Chondrocyte (in vitro differentiated cells): Measurements from ENCODE around the gene PI4KA. TPM values are rescaled to one million over a fixed set of nuclear protein-coding genes. Genes with fewer than 3 reads are reported as not detected.
"Not testable (repeated sequence)": the region's sequence is repeated elsewhere in the genome, so short reads cannot be mapped to it uniquely, and the experiment has no call there.

Source experiments
- DNase-seq: peaks from one replicate; pipeline ENCODE4 v3.0.0; 2021; ENCODE audit warnings: mixed read lengths, low spot score
- H3K27ac Mint-ChIP-seq: one replicate; pipeline ENCODE4 v1.8.0; 2021; ENCODE audit warnings: mild to moderate bottlenecking, moderate library complexity, mixed read lengths; ENCODE audit not compliant: unreplicated experiment
- H3K27me3 Mint-ChIP-seq: 2 replicates; pipeline ENCODE4 v1.8.0; 2021; ENCODE audit warnings: low read depth, mixed read lengths
- H3K36me3 Mint-ChIP-seq: 2 replicates; pipeline ENCODE4 v1.8.0; 2021; ENCODE audit warnings: low read depth, mixed read lengths
- H3K4me1 Mint-ChIP-seq: 2 replicates; pipeline ENCODE4 v1.8.0; 2021; ENCODE audit warnings: low read depth, mild to moderate bottlenecking, mixed read lengths
- H3K4me3 Mint-ChIP-seq: one replicate; pipeline ENCODE4 v1.8.0; 2021; ENCODE audit warnings: mild to moderate bottlenecking, moderate library complexity, mixed read lengths; ENCODE audit not compliant: unreplicated experiment
- H3K9me3 Mint-ChIP-seq: 2 replicates; pipeline ENCODE4 v1.8.0; 2021; ENCODE audit warnings: low read depth, mixed read lengths
- CTCF ChIP-seq: fragments of 200-600 bp; sonication (generic); IDR thresholded peaks from 2 replicates; pipeline ENCODE4 v1.5.0; 2021; ENCODE audit warnings: antibody characterized with exemption, mild to moderate bottlenecking, moderate library complexity
- total RNA-seq: library from RNA; stranded (reverse); gene quantifications from 3 replicates; pipeline ENCODE4 v1.2.1, GENCODE V29; 2021

Gene PI4KA
- total RNA-seq, 1 donor from 2014 or later: 68.3 TPM

GRCh38 chr22:20690586-20691317, 167.9 kb downstream of the PI4KA start:
- not testable (repeated sequence) for H3K4me3 Mint-ChIP-seq, DNase-seq, H3K9me3 Mint-ChIP-seq, H3K36me3 Mint-ChIP-seq, H3K4me1 Mint-ChIP-seq, H3K27me3 Mint-ChIP-seq, H3K27ac Mint-ChIP-seq

- H3K9me3 Mint-ChIP-seq, H3K4me1 Mint-ChIP-seq, H3K27ac Mint-ChIP-seq, H3K4me3 Mint-ChIP-seq, H3K36me3 Mint-ChIP-seq, H3K27me3 Mint-ChIP-seq, DNase-seq: not testable (repeated sequence)
Observed at GRCh38 chr22:20687356-20688172, 171.0 kb downstream of the PI4KA start.

GRCh38 chr22:20685764-20686163, 172.8 kb downstream of the PI4KA start:
- not testable (repeated sequence) for H3K4me3 Mint-ChIP-seq, H3K4me1 Mint-ChIP-seq, H3K9me3 Mint-ChIP-seq, H3K27ac Mint-ChIP-seq, H3K27me3 Mint-ChIP-seq, H3K36me3 Mint-ChIP-seq, DNase-seq

GRCh38 chr22:20678792-20679435, 179.7 kb downstream of the PI4KA start:
- not testable (repeated sequence) for H3K4me1 Mint-ChIP-seq, DNase-seq, H3K4me3 Mint-ChIP-seq, H3K27ac Mint-ChIP-seq, H3K36me3 Mint-ChIP-seq
- Mint-ChIP-seq H3K27me3 (peaks cover 20% of the 10 kb centered on the region), H3K9me3 (peaks cover 21% of the 10 kb centered on the region)

GRCh38 chr22:20677684-20678242, 180.8 kb downstream of the PI4KA start:
- Mint-ChIP-seq H3K9me3 (peaks cover 21% of the 10 kb centered on the region), H3K4me1 (no peaks in the 10 kb centered on the region), H3K27ac (no peak overlapping the region), H3K4me3 (no peak overlapping the region), H3K36me3 (peaks cover 3% of the 10 kb centered on the region), H3K27me3 (peaks cover 26% of the 10 kb centered on the region)
- no peak for TF ChIP-seq CTCF
- no peak for DNase-seq

- not testable (repeated sequence) for H3K27ac Mint-ChIP-seq, H3K4me3 Mint-ChIP-seq, H3K4me1 Mint-ChIP-seq, H3K36me3 Mint-ChIP-seq, DNase-seq
- H3K9me3 Mint-ChIP-seq: peaks cover 21% of the 10 kb centered on the region
- H3K27me3 Mint-ChIP-seq: peaks cover 26% of the 10 kb centered on the region
Observed at GRCh38 chr22:20675613-20676012, 183.0 kb downstream of the PI4KA start.

GRCh38 chr22:20674998-20675397, 183.6 kb downstream of the PI4KA start:
- Mint-ChIP-seq H3K27ac (no peak overlapping the region), H3K4me1 (no peaks in the 10 kb centered on the region), H3K4me3 (no peak overlapping the region), H3K9me3 (peaks cover 21% of the 10 kb centered on the region), H3K27me3 (peaks cover 26% of the 10 kb centered on the region), H3K36me3 (peaks cover 3% of the 10 kb centered on the region)
- no peak for DNase-seq
- no peak for TF ChIP-seq CTCF
